Ascending aorta (tissue), 2 donors: ENCODE measurements around the gene GNA12. TPM values are rescaled to one million over a fixed set of nuclear protein-coding genes. Genes with fewer than 3 reads are reported as not detected.

Experiments used
- DNase-seq, 2 donors: peaks; one replicate each; pipeline ENCODE4 v3.0.0-alpha.2; 2019; ENCODE audit warnings: low spot score in 2 of 2
- H3K27ac ChIP-seq, 2 donors: fragments of 200-600 bp; sonication (generic); one replicate each; pipeline ENCODE4 v1.5.1; 2016 to 2017; ENCODE audit warnings: mild to moderate bottlenecking in 1 of 2
- H3K27me3 ChIP-seq: fragments of 200-600 bp; sonication (generic); one replicate; pipeline ENCODE4 v1.5.1; 2017
- H3K36me3 ChIP-seq, 2 donors: fragments of 200-600 bp; sonication (generic); one replicate each; pipeline ENCODE4 v1.5.1; 2016
- H3K4me1 ChIP-seq, 2 donors: fragments of 200-600 bp; sonication (generic); one replicate each; pipeline ENCODE4 v1.5.1; 2016 to 2017; ENCODE audit warnings: mild to moderate bottlenecking in 1 of 2
- H3K4me3 ChIP-seq, 2 donors: fragments of 200-600 bp; sonication (generic); one replicate each; pipeline ENCODE4 v1.5.1; 2016 to 2017; ENCODE audit warnings: mild to moderate bottlenecking in 1 of 2
- H3K9me3 ChIP-seq, 2 donors: fragments of 200-600 bp; sonication (generic); one replicate each; pipeline ENCODE4 v1.5.1; 2016
- CTCF ChIP-seq, 3 experiments: fragments of 200-600 bp in 2 of 3; fragments of 450-650 bp in 1 of 3; sonication (generic) in 2 of 3; IDR thresholded peaks; one replicate each; pipeline ENCODE4 v1.5.1; 2016 to 2019; ENCODE audit warnings: antibody characterized with exemption in 3 of 3, mild to moderate bottlenecking in 1 of 3, moderate library complexity in 1 of 3
- intact Hi-C: fragments of 100-400 bp; cut with DNase I; formaldehyde crosslinking; loops from one replicate; pipeline ENCODE4 v1.15.1; 2023
- total RNA-seq: library from RNA; depleted of rRNA; stranded (reverse); fragments of >200 nt; gene quantifications from one replicate; pipeline ENCODE4 v1.1.0, GENCODE V29; 2016

GNA12 gene
- total RNA-seq, 1 donor from 2014 or later, result 61.0 TPM

GRCh38 chr7:2792235-2792634 is 51.9 kb downstream of the GNA12 start:
- intact Hi-C loops, result no loop called here
- Histone ChIP-seq H3K36me3 (peaks cover 2 to 48% of the 10 kb centered on the region in 2 donors), H3K27ac (no peak overlapping the region)

GRCh38 chr7:2791390-2791789 is 52.7 kb downstream of the GNA12 start:
- no peaks in the 10 kb centered on the region for H3K9me3 ChIP-seq
- peaks cover 2 to 48% of the 10 kb centered on the region in 2 donors for H3K36me3 ChIP-seq
- no peak for TF ChIP-seq CTCF (IDR thresholded peaks at IDR 0.05)
- no peaks in the 10 kb centered on the region for H3K4me1 ChIP-seq
- intact Hi-C loops, result no loop called here
- no peaks in the 10 kb centered on the region for H3K27me3 ChIP-seq
- H3K4me3 ChIP-seq, result no peak overlapping the region
- DNase-seq, result no peak
- no peak overlapping the region for H3K27ac ChIP-seq

More at GRCh38 chr7:2792235-2792634, 51.9 kb downstream of the GNA12 start:
- Histone ChIP-seq H3K9me3 (no peaks in the 10 kb centered on the region), H3K4me1 (peaks cover 0 to 5% of the 10 kb centered on the region in 2 donors), H3K4me3 (no peak overlapping the region), H3K27me3 (no peaks in the 10 kb centered on the region)
- no peak for TF ChIP-seq CTCF (IDR thresholded peaks at IDR 0.05)
- no peak for DNase-seq

GRCh38 chr7:2787251-2787951 is 56.7 kb downstream of the GNA12 start:
- DNase-seq, result no peak
- peaks cover 2 to 23% of the 10 kb centered on the region in 2 donors for H3K36me3 ChIP-seq
- H3K9me3 ChIP-seq, result no peaks in the 10 kb centered on the region
- no peak for TF ChIP-seq CTCF (IDR thresholded peaks at IDR 0.05)
- H3K27ac ChIP-seq, result no peak overlapping the region
- H3K4me1 ChIP-seq, result peaks cover 0 to 12% of the 10 kb centered on the region in 2 donors
- H3K4me3 ChIP-seq, result no peak overlapping the region
- H3K27me3 ChIP-seq, result no peaks in the 10 kb centered on the region
- intact Hi-C loops, result no loop called here

GRCh38 chr7:2786607-2787116 is 57.4 kb downstream of the GNA12 start:
- H3K4me3 ChIP-seq, result no peak overlapping the region
- no peaks in the 10 kb centered on the region for H3K9me3 ChIP-seq
- H3K27me3 ChIP-seq, result no peaks in the 10 kb centered on the region
- no peak for TF ChIP-seq CTCF (IDR thresholded peaks at IDR 0.05)
- H3K27ac ChIP-seq, result no peak overlapping the region
- no peak for DNase-seq
- H3K4me1 ChIP-seq, result peaks cover 0 to 12% of the 10 kb centered on the region in 2 donors
- intact Hi-C loops, result no loop called here
- H3K36me3 ChIP-seq, result peaks cover 0 to 16% of the 10 kb centered on the region in 2 donors

GRCh38 chr7:2785071-2785500 is 59.0 kb downstream of the GNA12 start:
- H3K4me3 ChIP-seq, result no peak overlapping the region
- no peaks in the 10 kb centered on the region for H3K36me3 ChIP-seq
- no peaks in the 10 kb centered on the region for H3K27me3 ChIP-seq
- H3K9me3 ChIP-seq, result no peaks in the 10 kb centered on the region
- intact Hi-C loops, result no loop called here
- no peak for TF ChIP-seq CTCF (IDR thresholded peaks at IDR 0.05)
- H3K27ac ChIP-seq, result peak overlapping the region; percentile 6 to 31
- no peak for DNase-seq
- H3K4me1 ChIP-seq, result peaks cover 0 to 12% of the 10 kb centered on the region in 2 donors
